Kidney (tissue), 14 donors: ENCODE results near the gene EMB. TPM values are rescaled to one million over a fixed set of nuclear protein-coding genes. Genes with fewer than 3 reads are reported as not detected.
"Not testable (repeated sequence)": the region's sequence is repeated elsewhere in the genome, so short reads cannot be mapped to it uniquely, and the experiment has no call there.

Experiments
- DNase-seq, 5 donors: peaks; one replicate each; pipeline ENCODE4 v3.0.0-alpha.2; 2013 to 2020
- FAIRE-seq: peaks from 2 replicates; lab custom pipeline; 2012; peaks lifted over from hg19 to GRCh38; lab: Jason Lieb, UNC
- H3K27ac ChIP-seq, 2 donors: one replicate each; pipeline ENCODE4 v1.7.0; 2013; ENCODE audit warnings: low read depth in 2 of 2, low read length in 2 of 2, inconsistent platforms in 1 of 2
- H3K27me3 ChIP-seq: one replicate; pipeline ENCODE4 v1.7.1; 2013; ENCODE audit warnings: low read length, inconsistent platforms; ENCODE audit not compliant: control insufficient read depth, insufficient read depth
- H3K36me3 ChIP-seq, 3 donors: one replicate each; pipeline versions ENCODE4 v1.7.0 to v1.7.1; 2013; ENCODE audit warnings: low read length in 3 of 3, control low read depth in 1 of 3, inconsistent platforms in 1 of 3; ENCODE audit not compliant: insufficient read depth in 3 of 3, control insufficient read depth in 2 of 3
- H3K4me1 ChIP-seq, 3 donors: one replicate each; pipeline versions ENCODE4 v1.7.0 to v1.7.1; 2013; ENCODE audit warnings: low read length in 3 of 3, inconsistent platforms in 1 of 3, low read depth in 1 of 3; ENCODE audit not compliant: control insufficient read depth in 2 of 3, insufficient read depth in 2 of 3
- H3K4me3 ChIP-seq, 3 donors: one replicate each; pipeline versions ENCODE4 v1.7.0 to v1.8.1; 2013; ENCODE audit warnings: low read length in 3 of 3, control low read depth in 1 of 3, inconsistent platforms in 1 of 3
- H3K9ac ChIP-seq, 3 donors: one replicate each; pipeline versions ENCODE4 v1.7.0 to v1.7.1; 2013; ENCODE audit warnings: low read length in 3 of 3, control low read depth in 1 of 3, inconsistent platforms in 1 of 3
- H3K9me3 ChIP-seq, 3 donors: one replicate each; pipeline versions ENCODE4 v1.7.0 to v1.7.1; 2013; ENCODE audit warnings: low read length in 3 of 3, control low read depth in 1 of 3, inconsistent platforms in 1 of 3; ENCODE audit not compliant: control insufficient read depth in 2 of 3, insufficient read depth in 1 of 3
- CTCF ChIP-seq: IDR thresholded peaks from 3 replicates; pipeline ENCODE4 v1.5.1; 2012; ENCODE audit warnings: mild to moderate bottlenecking, moderate library complexity, borderline replicate concordance; ENCODE audit not compliant: insufficient read depth; ENCODE audit errors: extremely low read depth
- intact Hi-C: fragments of 100-400 bp; cut with DNase I; formaldehyde crosslinking; loops from one replicate; pipeline ENCODE4 v1.11.1; 2022
- polyA plus RNA-seq: library from polyadenylated mRNA; stranded (reverse); fragments of 350-450 nt; fragmentation: Illumina TruSeq; extraction: RNeasy Lipid Tissue Mini Kit (QIAGEN cat#74804); gene quantifications from one replicate; pipeline ENCODE4 v1.2.3, GENCODE V29; 2014; ENCODE audit warnings: low read depth, low replicate concordance; ENCODE audit not compliant: insufficient read depth
- total RNA-seq: library from RNA; stranded (reverse); fragmentation: NEBNext Ultra II Directional; extraction: Animal tissue kit (Norgen Biotek cat#: 25700); gene quantifications from one replicate; pipeline ENCODE4 v1.2.1, GENCODE V29; 2021
- donor health status: control.
- donor health status: control.
- donor health status: control.
- donor health status: control.
- donor health status: control.
- donor health status: DM: yes; HTN: yes; CAD: no.
- donor health status: Normal renal cell carcinoma (clear cell type).

The EMB gene
- total and polyA plus RNA-seq, 2 donors from 2014 or later: 2.2 to 25.0 TPM

- no peak for TF ChIP-seq CTCF
- no peaks in the 10 kb centered on the region for H3K4me1 ChIP-seq
- intact Hi-C loops: no loop called here
- no peaks in the 10 kb centered on the region for H3K27me3 ChIP-seq
- no peak overlapping the region for H3K4me3 ChIP-seq
- H3K9ac ChIP-seq: no peak overlapping the region
- DNase-seq (peak in 1 of 5 donors; percentile 5), FAIRE-seq (no peak)
- no peak overlapping the region for H3K27ac ChIP-seq
- H3K36me3 ChIP-seq: no peaks in the 10 kb centered on the region
- H3K9me3 ChIP-seq: peaks cover 0 to 5% (median 0%) of the 10 kb centered on the region in 3 donors
Measured at GRCh38 chr5:50463726-50464125, 22.6 kb upstream of the EMB start.

GRCh38 chr5:50463047-50463446 lies 22.0 kb upstream of the EMB start:
- Histone ChIP-seq H3K9me3 (peaks cover 0 to 5% (median 0%) of the 10 kb centered on the region in 3 donors), H3K4me3 (no peak overlapping the region), H3K27ac (no peak overlapping the region), H3K4me1 (no peaks in the 10 kb centered on the region), H3K36me3 (no peaks in the 10 kb centered on the region), H3K27me3 (no peaks in the 10 kb centered on the region), H3K9ac (no peak overlapping the region)
- no peak for TF ChIP-seq CTCF
- intact Hi-C loops: no loop called here
- DNase-seq (no peak), FAIRE-seq (no peak)

- H3K27me3 ChIP-seq, intact Hi-C loops, H3K4me3 ChIP-seq, DNase-seq, H3K4me1 ChIP-seq, H3K36me3 ChIP-seq, H3K9ac ChIP-seq, H3K27ac ChIP-seq, H3K9me3 ChIP-seq, FAIRE-seq: not testable (repeated sequence)
Measured at GRCh38 chr5:50462579-50462978, 21.5 kb upstream of the EMB start.

DNA sequence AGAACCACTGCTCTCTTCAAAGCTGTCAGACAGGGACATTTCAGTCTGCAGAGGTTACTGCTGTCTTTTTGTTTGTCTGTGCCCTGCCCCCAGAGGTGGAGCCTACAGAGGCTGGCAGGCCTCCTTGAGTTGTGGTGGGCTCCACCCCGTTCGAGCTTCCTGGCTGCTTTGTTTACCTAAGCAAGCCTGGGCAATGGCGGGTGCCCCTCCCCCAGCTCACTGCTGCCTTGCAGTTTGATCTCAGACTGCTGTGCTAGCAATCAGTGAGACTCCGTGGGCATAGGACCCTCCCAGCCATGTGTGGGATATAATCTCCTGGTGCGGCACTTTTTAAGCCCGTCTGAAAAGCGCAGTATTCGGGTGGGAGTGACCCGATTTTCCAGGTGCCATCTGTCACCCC lies 17.3 kb upstream of the EMB start:
- DNase-seq: peak in 1 of 5 donors; percentile 72
- H3K9me3 ChIP-seq, H3K4me3 ChIP-seq, intact Hi-C loops, H3K9ac ChIP-seq, H3K36me3 ChIP-seq, FAIRE-seq, H3K27me3 ChIP-seq, H3K4me1 ChIP-seq, H3K27ac ChIP-seq: not testable (repeated sequence)

- H3K4me1 ChIP-seq, H3K9ac ChIP-seq, H3K27me3 ChIP-seq, H3K9me3 ChIP-seq, intact Hi-C loops, H3K4me3 ChIP-seq, H3K36me3 ChIP-seq, FAIRE-seq, H3K27ac ChIP-seq: not testable (repeated sequence)
- peak in 1 of 5 donors; percentile 25 for DNase-seq
Measured at GRCh38 chr5:50449241-50449640, 8.2 kb upstream of the EMB start.
